Uterus (tissue), 2 donors: Measurements from ENCODE around the gene SLC22A15.

Source experiments
- POLR2A ChIP-seq, 2 donors: fragments of 450-650 bp; IDR thresholded peaks; one replicate each; pipeline ENCODE4 v1.6.1; 2016; ENCODE audit warnings: antibody characterized with exemption in 2 of 2, mild to moderate bottlenecking in 1 of 2, moderate library complexity in 1 of 2
- TF ChIP-seq, protein P1 (sequence below), 4 experiments: fragments of 200-600 bp in 2 of 4; fragments of 450-650 bp in 2 of 4; sonication (generic) in 2 of 4; IDR thresholded peaks; one replicate each; pipeline ENCODE4 v1.5.1; 2016 to 2019; ENCODE audit warnings: antibody characterized with exemption in 4 of 4, mild to moderate bottlenecking in 2 of 4, moderate library complexity in 1 of 4

DNA sequence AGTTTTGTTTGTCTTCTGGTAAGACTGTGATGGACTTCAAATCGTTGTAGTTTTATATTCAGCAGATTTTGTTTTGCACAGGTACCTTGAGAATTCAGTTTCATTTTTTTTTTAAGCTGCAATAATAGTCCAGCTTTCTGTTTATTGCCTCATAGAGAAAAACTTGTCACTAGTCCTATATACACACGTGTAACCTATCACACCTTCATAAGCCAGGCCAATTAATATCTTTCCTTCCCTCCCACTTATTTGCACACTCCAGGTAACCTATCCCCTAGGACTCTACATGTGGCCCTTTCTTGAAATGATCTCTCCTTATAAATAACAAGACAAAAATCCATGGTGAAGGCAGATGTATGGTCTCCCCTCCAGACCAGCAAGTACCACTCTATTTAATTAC lies 62.4 kb downstream of the SLC22A15 start:
- TF ChIP-seq, protein P1, sequence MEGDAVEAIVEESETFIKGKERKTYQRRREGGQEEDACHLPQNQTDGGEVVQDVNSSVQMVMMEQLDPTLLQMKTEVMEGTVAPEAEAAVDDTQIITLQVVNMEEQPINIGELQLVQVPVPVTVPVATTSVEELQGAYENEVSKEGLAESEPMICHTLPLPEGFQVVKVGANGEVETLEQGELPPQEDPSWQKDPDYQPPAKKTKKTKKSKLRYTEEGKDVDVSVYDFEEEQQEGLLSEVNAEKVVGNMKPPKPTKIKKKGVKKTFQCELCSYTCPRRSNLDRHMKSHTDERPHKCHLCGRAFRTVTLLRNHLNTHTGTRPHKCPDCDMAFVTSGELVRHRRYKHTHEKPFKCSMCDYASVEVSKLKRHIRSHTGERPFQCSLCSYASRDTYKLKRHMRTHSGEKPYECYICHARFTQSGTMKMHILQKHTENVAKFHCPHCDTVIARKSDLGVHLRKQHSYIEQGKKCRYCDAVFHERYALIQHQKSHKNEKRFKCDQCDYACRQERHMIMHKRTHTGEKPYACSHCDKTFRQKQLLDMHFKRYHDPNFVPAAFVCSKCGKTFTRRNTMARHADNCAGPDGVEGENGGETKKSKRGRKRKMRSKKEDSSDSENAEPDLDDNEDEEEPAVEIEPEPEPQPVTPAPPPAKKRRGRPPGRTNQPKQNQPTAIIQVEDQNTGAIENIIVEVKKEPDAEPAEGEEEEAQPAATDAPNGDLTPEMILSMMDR (IDR thresholded peaks at IDR 0.05) = no peak
- TF ChIP-seq POLR2A (IDR thresholded peaks at IDR 0.05) = no peak
